Stimulated activated CD8-positive, alpha-beta memory T cell treated with anti-CD3 and anti-CD28 coated beads, Interleukin-2, amount 100 ng/mL, for 1 hour (primary cell): ENCODE measurements around the gene KRT16.
"Not testable (repeated sequence)": the region's sequence is repeated elsewhere in the genome, so short reads cannot be mapped to it uniquely, and the experiment has no call there.

ENCODE experiments used
- DNase-seq, 2 donors: peaks; one replicate each; pipeline ENCODE4 v3.0.0-alpha.2; 2020; ENCODE audit warnings: low read depth in 2 of 2

The KRT16 gene

GRCh38 chr17:41647940-41648410, 35.4 kb upstream of the KRT16 start:
- peak; percentile 79 to 80 for DNase-seq

GRCh38 chr17:41647038-41647813, 34.7 kb upstream of the KRT16 start:
- DNase-seq: no peak

- DNase-seq: no peak
These were observed 29.9 kb upstream of the KRT16 start for GRCh38 chr17:41642252-41643156.

GRCh38 chr17:41640596-41640995, 28.0 kb upstream of the KRT16 start:
- not testable (repeated sequence) for DNase-seq

GRCh38 chr17:41639492-41640473, 27.2 kb upstream of the KRT16 start:
- DNase-seq: no peak

GRCh38 chr17:41638941-41639340, 26.4 kb upstream of the KRT16 start:
- DNase-seq: no peak

GRCh38 chr17:41638194-41638593, 25.6 kb upstream of the KRT16 start:
- DNase-seq: no peak

- DNase-seq: no peak
These were observed 24.1 kb upstream of the KRT16 start for GRCh38 chr17:41636652-41637051.

GRCh38 chr17:41635121-41636097, 22.8 kb upstream of the KRT16 start:
- DNase-seq: no peak

- DNase-seq: no peak
These were observed 22.1 kb upstream of the KRT16 start for GRCh38 chr17:41634639-41635038.

- DNase-seq: no peak
These were observed 21.1 kb upstream of the KRT16 start for GRCh38 chr17:41633556-41634199.

GRCh38 chr17:41632482-41633105, 20.0 kb upstream of the KRT16 start:
- no peak for DNase-seq

GRCh38 chr17:41631898-41632285, 19.3 kb upstream of the KRT16 start:
- no peak for DNase-seq

- DNase-seq: no peak
These were observed 18.7 kb upstream of the KRT16 start for GRCh38 chr17:41631025-41631897.

GRCh38 chr17:41629826-41630670, 17.5 kb upstream of the KRT16 start:
- DNase-seq: no peak

- DNase-seq: no peak
These were observed 16.7 kb upstream of the KRT16 start for GRCh38 chr17:41629316-41629715.

GRCh38 chr17:41628621-41629255, 16.2 kb upstream of the KRT16 start:
- not testable (repeated sequence) for DNase-seq
